Neural progenitor cell (in vitro differentiated cells): ENCODE data around the gene TMEM30A. TPM values are rescaled to one million over a fixed set of nuclear protein-coding genes. Genes with fewer than 3 reads are reported as not detected.

Source experiments
- DNase-seq: peaks from one replicate; pipeline ENCODE4 v3.0.0-alpha.2; 2016; ENCODE audit warnings: low spot score
- H2AFZ ChIP-seq: fragments of 200-600 bp; sonication (generic); replicated peaks from 2 replicates; pipeline ENCODE4 v1.6.1; 2016; ENCODE audit warnings: antibody characterized with exemption
- H3F3A ChIP-seq: fragments of 200-600 bp; sonication (generic); 2 replicates; pipeline ENCODE4 v1.6.1; 2016; ENCODE audit warnings: antibody characterized with exemption, low read depth
- H3K27ac ChIP-seq: fragments of 200-600 bp; sonication (generic); 2 replicates; pipeline ENCODE4 v1.5.1; 2016; ENCODE audit warnings: mild to moderate bottlenecking
- H3K27me3 ChIP-seq: fragments of 200-600 bp; sonication (generic); 2 replicates; pipeline ENCODE4 v1.6.1; 2016; ENCODE audit warnings: mild to moderate bottlenecking, moderate library complexity
- H3K36me3 ChIP-seq: fragments of 200-600 bp; sonication (generic); 2 replicates; pipeline ENCODE4 v1.5.1; 2016
- H3K4me1 ChIP-seq: fragments of 200-600 bp; sonication (generic); 2 replicates; pipeline ENCODE4 v1.6.1; 2016; ENCODE audit warnings: mixed run types
- H3K4me2 ChIP-seq: fragments of 200-600 bp; sonication (generic); 2 replicates; pipeline ENCODE4 v1.6.1; 2016
- H3K4me3 ChIP-seq: fragments of 200-600 bp; sonication (generic); 2 replicates; pipeline ENCODE4 v1.5.1; 2016
- H3K79me2 ChIP-seq: fragments of 200-600 bp; sonication (generic); 2 replicates; pipeline ENCODE4 v1.6.1; 2016; ENCODE audit warnings: low read depth
- H3K9ac ChIP-seq: fragments of 200-600 bp; sonication (generic); 2 replicates; pipeline ENCODE4 v1.6.1; 2016
- H3K9me3 ChIP-seq: fragments of 200-600 bp; sonication (generic); 2 replicates; pipeline ENCODE4 v1.5.1; 2016; ENCODE audit warnings: low read depth
- H4K20me1 ChIP-seq: fragments of 200-600 bp; sonication (generic); 2 replicates; pipeline ENCODE4 v1.6.1; 2016; ENCODE audit warnings: low read depth
- H3K27ac Mint-ChIP-seq: 3 replicates; pipeline ENCODE4 v1.8.0; 2021; ENCODE audit warnings: mixed read lengths
- H3K27me3 Mint-ChIP-seq: 2 replicates; pipeline ENCODE4 v1.8.0; 2022; ENCODE audit warnings: low read depth, mild to moderate bottlenecking, inconsistent platforms, moderate library complexity, mixed read lengths; ENCODE audit not compliant: insufficient read depth
- H3K36me3 Mint-ChIP-seq: 3 replicates; pipeline ENCODE4 v1.8.0; 2021; ENCODE audit warnings: mixed read lengths
- H3K4me1 Mint-ChIP-seq: 3 replicates; pipeline ENCODE4 v1.8.0; 2021; ENCODE audit warnings: mixed read lengths
- H3K4me3 Mint-ChIP-seq: 3 replicates; pipeline ENCODE4 v1.8.0; 2021; ENCODE audit warnings: mild to moderate bottlenecking, moderate library complexity, mixed read lengths
- H3K9me3 Mint-ChIP-seq: 3 replicates; pipeline ENCODE4 v1.8.0; 2020; ENCODE audit warnings: mixed read lengths
- CTCF ChIP-seq: fragments of 200-600 bp; sonication (generic); IDR thresholded peaks from 2 replicates; pipeline ENCODE4 v1.5.1; 2017; ENCODE audit warnings: antibody characterized with exemption, mild to moderate bottlenecking
- EZH2 ChIP-seq: fragments of 200-600 bp; sonication (generic); IDR thresholded peaks from 2 replicates; pipeline ENCODE4 v1.6.1; 2017; ENCODE audit warnings: antibody characterized with exemption, mild to moderate bottlenecking, moderate library complexity
- EZH2phosphoT487 ChIP-seq: fragments of 200-600 bp; sonication (generic); IDR thresholded peaks from 2 replicates; pipeline ENCODE4 v1.6.1; 2017; ENCODE audit warnings: antibody characterized with exemption
- total RNA-seq: library from RNA; depleted of rRNA; stranded (reverse); fragments of >200 nt; gene quantifications from 2 replicates; pipeline ENCODE4 v1.2.3, GENCODE V29; 2015; ENCODE audit warnings: low replicate concordance

The TMEM30A gene
- total RNA-seq, 1 donor from 2014 or later, result 86.0 TPM

- TF ChIP-seq EZH2 (no peak), CTCF (peak; percentile 95), EZH2phosphoT487 (no peak)
- Mint-ChIP-seq H3K27me3 (peaks cover 29% of the 10 kb centered on the region), H3K9me3 (peaks cover 3% of the 10 kb centered on the region), H3K27ac (no peak overlapping the region), H3K36me3 (no peaks in the 10 kb centered on the region), H3K4me1 (peaks cover 23% of the 10 kb centered on the region), H3K4me3 (no peak overlapping the region)
- peak; percentile 83 for DNase-seq
- no peak overlapping the region for H3K4me3 ChIP-seq
- peaks cover 23% of the 10 kb centered on the region for H3F3A ChIP-seq
- H3K4me2 ChIP-seq, result no peak overlapping the region
- H3K9me3 ChIP-seq, result no peaks in the 10 kb centered on the region
- H3K27me3 ChIP-seq, result peaks cover 50% of the 10 kb centered on the region
- H4K20me1 ChIP-seq, result no peaks in the 10 kb centered on the region
- no peaks in the 10 kb centered on the region for H3K79me2 ChIP-seq
- no peaks in the 10 kb centered on the region for H3K36me3 ChIP-seq
- no peak overlapping the region for H3K27ac ChIP-seq
- H3K4me1 ChIP-seq, result peaks cover 16% of the 10 kb centered on the region
- no peak overlapping the region for H2AFZ ChIP-seq
- H3K9ac ChIP-seq, result no peak overlapping the region
Observed at GRCh38 chr6:75210885-75211739, 73.5 kb downstream of the TMEM30A start.

DNA sequence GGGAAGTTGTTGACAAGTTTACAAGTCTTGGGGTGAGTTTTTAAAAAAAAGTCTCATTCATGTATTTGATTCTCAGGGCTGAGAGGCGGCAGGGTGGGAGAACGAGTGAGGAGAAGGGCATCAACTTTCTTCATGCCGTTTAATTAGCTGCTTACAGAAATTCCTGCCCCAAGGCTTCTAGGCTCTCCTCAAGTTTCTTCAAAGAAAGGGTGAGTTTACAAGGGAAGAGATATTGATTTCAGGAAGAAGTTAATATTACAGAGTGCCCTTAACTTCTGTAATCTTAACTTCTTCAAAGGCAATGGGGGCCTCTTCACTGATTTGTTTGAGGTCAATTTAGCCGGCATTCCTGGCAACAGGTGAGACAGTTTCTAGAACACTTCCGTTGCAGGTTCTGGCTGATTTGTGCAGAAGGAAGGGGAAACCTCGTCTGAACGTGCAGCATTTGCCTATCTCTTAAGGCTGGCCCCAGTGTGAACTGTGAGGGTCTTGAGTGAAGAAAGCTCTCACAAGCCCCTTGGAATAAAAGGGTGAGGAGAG lies 75.3 kb downstream of the TMEM30A start:
- H3K27ac ChIP-seq, result no peak overlapping the region

More for the DNA sequence above, 75.3 kb downstream of the TMEM30A start:
- H3K4me1 Mint-ChIP-seq, result peaks cover 34% of the 10 kb centered on the region
- Histone ChIP-seq H3K9me3 (no peaks in the 10 kb centered on the region), H3K9ac (no peak overlapping the region), H2AFZ (peak overlapping the region; percentile 51), H3K4me2 (peak overlapping the region; percentile 94), H3K27me3 (peaks cover 68% of the 10 kb centered on the region), H3K4me1 (peaks cover 22% of the 10 kb centered on the region), H4K20me1 (peaks cover 8% of the 10 kb centered on the region), H3K4me3 (no peak overlapping the region), H3F3A (peaks cover 35% of the 10 kb centered on the region), H3K79me2 (no peaks in the 10 kb centered on the region), H3K36me3 (no peaks in the 10 kb centered on the region)
- DNase-seq, result no peak
- H3K36me3 Mint-ChIP-seq, result no peaks in the 10 kb centered on the region
- H3K27me3 Mint-ChIP-seq, result peaks cover 47% of the 10 kb centered on the region
- TF ChIP-seq EZH2phosphoT487 (no peak), CTCF (no peak), EZH2 (no peak)
- peaks cover 3% of the 10 kb centered on the region for H3K9me3 Mint-ChIP-seq
- H3K27ac Mint-ChIP-seq, result no peak overlapping the region
- no peak overlapping the region for H3K4me3 Mint-ChIP-seq
